ENCODE measurements around the gene ZNF280D.

- no peak for TF ChIP-seq EP300 (IDR thresholded peaks at IDR 0.05)
- no peak for TF ChIP-seq CTCF (IDR thresholded peaks at IDR 0.05)
- no peak for TF ChIP-seq POLR2A (IDR thresholded peaks at IDR 0.05)
Observed at GRCh38 chr15:56739474-56739873, 6.2 kb upstream of the ZNF280D start.
